ENCODE data around the gene METTL26. TPM values are rescaled to one million over a fixed set of nuclear protein-coding genes. Genes with fewer than 3 reads are reported as not detected.

METTL26 gene
- total RNA-seq, 1 experiment from 2014 or later = 115 TPM

DNA sequence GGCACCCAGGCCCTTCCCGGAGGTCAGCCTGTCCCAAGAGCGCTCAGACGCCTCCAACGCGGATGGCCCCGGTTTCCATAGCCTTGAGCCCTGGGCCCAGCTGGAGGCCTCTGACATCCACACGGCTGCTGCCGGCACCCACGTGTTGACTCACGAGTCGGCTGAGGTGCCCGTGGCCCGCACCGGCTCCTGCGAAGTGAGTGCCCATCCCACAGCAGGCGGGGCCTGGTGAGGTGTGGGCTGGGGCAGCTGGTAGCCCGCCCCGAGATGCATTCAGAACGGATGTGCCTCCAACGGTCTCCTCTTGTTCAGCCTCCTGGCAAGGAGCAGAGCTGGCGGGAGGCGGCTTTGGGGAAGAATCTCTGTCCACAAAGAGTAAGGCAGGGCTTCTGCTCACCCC, 15.7 kb upstream of the METTL26 start:
- ATAC-seq (no peak), DNase-seq (ENCODE audit: low spot score) (no peak)
- ChIA-PET POLR2A (interaction anchor here (0.7 to 1.0 kb wide), 2 partner anchors 14 to 68 kb away, joined by 3 read pairs; no protein-coding TSS in a partner anchor), CTCF (interaction anchor here (1.1 to 6.4 kb wide), 2 partner anchors 8 to 34 kb away, joined by 3 to 54 read pairs; no protein-coding TSS in a partner anchor)
- Mint-ChIP-seq H3K36me3 (no peaks in the 10 kb centered on the region), H3K4me1 (0 out of 2 replicates have a peak, but pooled peaks cover 2% of the 10 kb centered on the region), H3K27ac (no peak overlapping the region), H3K27me3 (ENCODE audit: low read depth) (no peaks in the 10 kb centered on the region), H3K4me3 (no peak overlapping the region; the same call in 1 of the 2 replicates), H3K9me3 (no peaks in the 10 kb centered on the region)
- TF ChIP-seq JUN (CRISPR knock-in tag; IDR thresholded peaks at IDR 0.05) = no peak

DNA sequence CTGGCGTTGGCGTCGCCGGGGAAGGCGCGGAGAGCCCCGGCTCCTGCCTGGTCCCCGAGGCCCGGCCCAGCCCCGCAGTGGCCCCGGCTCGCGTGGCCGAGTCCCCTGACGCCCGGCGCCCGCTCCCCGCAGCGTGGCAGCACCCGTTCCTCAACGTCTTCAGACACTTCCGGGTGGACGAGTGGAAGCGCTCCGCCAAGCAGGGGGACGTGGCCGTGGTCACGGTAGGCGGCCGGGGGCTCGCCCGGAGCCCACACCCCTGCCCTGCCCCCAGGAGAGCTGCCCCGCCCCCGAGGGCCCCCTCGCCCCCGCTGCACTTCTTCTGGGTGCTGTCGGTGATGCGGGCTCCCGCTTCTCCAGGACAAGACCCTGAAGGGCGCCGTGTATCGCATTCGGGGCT, 13.5 kb upstream of the METTL26 start:
- Mint-ChIP-seq H3K4me3 (peak overlapping the region; percentile 64), H3K27me3 (ENCODE audit: low read depth) (no peaks in the 10 kb centered on the region), H3K9me3 (no peaks in the 10 kb centered on the region), H3K4me1 (peaks cover 5% of the 10 kb centered on the region; the same call in 1 of the 2 replicates), H3K27ac (no peak overlapping the region), H3K36me3 (no peaks in the 10 kb centered on the region)
- ChIA-PET POLR2A (interaction anchor here (0.8 kb wide), 2 partner anchors 11 to 12 kb away, joined by 3 read pairs; no protein-coding TSS in a partner anchor), CTCF (interaction anchor here (0.6 to 6.4 kb wide), 17 partner anchors 10 to 258 kb away, joined by 3 to 54 read pairs (median 5); partner anchors contain the start of genes CHTF18, METTL26, RAB40C and RHBDL1)
- ATAC-seq (no peak), DNase-seq (ENCODE audit: low spot score) (no peak)
- TF ChIP-seq ELF4 (CRISPR knock-in tag; IDR thresholded peaks at IDR 0.05; ENCODE audit: low read depth) (no peak), CBFB (CRISPR knock-in tag; IDR thresholded peaks at IDR 0.05; ENCODE audit: low read depth) (no peak), SMAD3 (CRISPR knock-in tag; IDR thresholded peaks at IDR 0.05; ENCODE audit: borderline replicate concordance) (no peak), HMGA2 (CRISPR knock-in tag; IDR thresholded peaks at IDR 0.05) (no peak), ZNF423 (CRISPR knock-in tag; IDR thresholded peaks at IDR 0.05) (no peak), NR3C1 (CRISPR knock-in tag; conservative IDR thresholded peaks at IDR 0.05; ENCODE audit: low read depth) (no peak), GABPB1 (CRISPR knock-in tag; IDR thresholded peaks at IDR 0.05) (no peak), NFYB (CRISPR knock-in tag; conservative IDR thresholded peaks at IDR 0.05; ENCODE audit: low read depth) (no peak), SP1 (CRISPR knock-in tag; conservative IDR thresholded peaks at IDR 0.05) (no peak), ETV6 (CRISPR knock-in tag; IDR thresholded peaks at IDR 0.05) (no peak)
- TF ChIP-seq, protein P1, sequence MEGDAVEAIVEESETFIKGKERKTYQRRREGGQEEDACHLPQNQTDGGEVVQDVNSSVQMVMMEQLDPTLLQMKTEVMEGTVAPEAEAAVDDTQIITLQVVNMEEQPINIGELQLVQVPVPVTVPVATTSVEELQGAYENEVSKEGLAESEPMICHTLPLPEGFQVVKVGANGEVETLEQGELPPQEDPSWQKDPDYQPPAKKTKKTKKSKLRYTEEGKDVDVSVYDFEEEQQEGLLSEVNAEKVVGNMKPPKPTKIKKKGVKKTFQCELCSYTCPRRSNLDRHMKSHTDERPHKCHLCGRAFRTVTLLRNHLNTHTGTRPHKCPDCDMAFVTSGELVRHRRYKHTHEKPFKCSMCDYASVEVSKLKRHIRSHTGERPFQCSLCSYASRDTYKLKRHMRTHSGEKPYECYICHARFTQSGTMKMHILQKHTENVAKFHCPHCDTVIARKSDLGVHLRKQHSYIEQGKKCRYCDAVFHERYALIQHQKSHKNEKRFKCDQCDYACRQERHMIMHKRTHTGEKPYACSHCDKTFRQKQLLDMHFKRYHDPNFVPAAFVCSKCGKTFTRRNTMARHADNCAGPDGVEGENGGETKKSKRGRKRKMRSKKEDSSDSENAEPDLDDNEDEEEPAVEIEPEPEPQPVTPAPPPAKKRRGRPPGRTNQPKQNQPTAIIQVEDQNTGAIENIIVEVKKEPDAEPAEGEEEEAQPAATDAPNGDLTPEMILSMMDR (IDR thresholded peaks at IDR 0.05) = no peak
- TF ChIP-seq, protein P2, sequence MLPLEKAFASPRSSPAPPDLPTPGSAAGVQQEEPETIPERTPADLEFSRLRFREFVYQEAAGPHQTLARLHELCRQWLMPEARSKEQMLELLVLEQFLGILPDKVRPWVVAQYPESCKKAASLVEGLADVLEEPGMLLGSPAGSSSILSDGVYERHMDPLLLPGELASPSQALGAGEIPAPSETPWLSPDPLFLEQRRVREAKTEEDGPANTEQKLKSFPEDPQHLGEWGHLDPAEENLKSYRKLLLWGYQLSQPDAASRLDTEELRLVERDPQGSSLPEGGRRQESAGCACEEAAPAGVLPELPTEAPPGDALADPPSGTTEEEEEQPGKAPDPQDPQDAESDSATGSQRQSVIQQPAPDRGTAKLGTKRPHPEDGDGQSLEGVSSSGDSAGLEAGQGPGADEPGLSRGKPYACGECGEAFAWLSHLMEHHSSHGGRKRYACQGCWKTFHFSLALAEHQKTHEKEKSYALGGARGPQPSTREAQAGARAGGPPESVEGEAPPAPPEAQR (CRISPR knock-in tag; IDR thresholded peaks at IDR 0.05) = no peak
- TF ChIP-seq, protein P3, sequence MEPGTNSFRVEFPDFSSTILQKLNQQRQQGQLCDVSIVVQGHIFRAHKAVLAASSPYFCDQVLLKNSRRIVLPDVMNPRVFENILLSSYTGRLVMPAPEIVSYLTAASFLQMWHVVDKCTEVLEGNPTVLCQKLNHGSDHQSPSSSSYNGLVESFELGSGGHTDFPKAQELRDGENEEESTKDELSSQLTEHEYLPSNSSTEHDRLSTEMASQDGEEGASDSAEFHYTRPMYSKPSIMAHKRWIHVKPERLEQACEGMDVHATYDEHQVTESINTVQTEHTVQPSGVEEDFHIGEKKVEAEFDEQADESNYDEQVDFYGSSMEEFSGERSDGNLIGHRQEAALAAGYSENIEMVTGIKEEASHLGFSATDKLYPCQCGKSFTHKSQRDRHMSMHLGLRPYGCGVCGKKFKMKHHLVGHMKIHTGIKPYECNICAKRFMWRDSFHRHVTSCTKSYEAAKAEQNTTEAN (CRISPR knock-in tag; IDR thresholded peaks at IDR 0.05) = no peak
- TF ChIP-seq, protein P4, sequence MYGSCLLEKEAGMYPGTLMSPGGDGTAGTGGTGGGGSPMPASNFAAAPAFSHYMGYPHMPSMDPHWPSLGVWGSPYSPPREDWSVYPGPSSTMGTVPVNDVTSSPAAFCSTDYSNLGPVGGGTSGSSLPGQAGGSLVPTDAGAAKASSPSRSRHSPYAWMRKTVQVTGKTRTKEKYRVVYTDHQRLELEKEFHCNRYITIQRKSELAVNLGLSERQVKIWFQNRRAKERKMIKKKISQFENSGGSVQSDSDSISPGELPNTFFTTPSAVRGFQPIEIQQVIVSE (CRISPR knock-in tag; IDR thresholded peaks at IDR 0.05; ENCODE audit: borderline replicate concordance) = no peak
- TF ChIP-seq, protein P5, sequence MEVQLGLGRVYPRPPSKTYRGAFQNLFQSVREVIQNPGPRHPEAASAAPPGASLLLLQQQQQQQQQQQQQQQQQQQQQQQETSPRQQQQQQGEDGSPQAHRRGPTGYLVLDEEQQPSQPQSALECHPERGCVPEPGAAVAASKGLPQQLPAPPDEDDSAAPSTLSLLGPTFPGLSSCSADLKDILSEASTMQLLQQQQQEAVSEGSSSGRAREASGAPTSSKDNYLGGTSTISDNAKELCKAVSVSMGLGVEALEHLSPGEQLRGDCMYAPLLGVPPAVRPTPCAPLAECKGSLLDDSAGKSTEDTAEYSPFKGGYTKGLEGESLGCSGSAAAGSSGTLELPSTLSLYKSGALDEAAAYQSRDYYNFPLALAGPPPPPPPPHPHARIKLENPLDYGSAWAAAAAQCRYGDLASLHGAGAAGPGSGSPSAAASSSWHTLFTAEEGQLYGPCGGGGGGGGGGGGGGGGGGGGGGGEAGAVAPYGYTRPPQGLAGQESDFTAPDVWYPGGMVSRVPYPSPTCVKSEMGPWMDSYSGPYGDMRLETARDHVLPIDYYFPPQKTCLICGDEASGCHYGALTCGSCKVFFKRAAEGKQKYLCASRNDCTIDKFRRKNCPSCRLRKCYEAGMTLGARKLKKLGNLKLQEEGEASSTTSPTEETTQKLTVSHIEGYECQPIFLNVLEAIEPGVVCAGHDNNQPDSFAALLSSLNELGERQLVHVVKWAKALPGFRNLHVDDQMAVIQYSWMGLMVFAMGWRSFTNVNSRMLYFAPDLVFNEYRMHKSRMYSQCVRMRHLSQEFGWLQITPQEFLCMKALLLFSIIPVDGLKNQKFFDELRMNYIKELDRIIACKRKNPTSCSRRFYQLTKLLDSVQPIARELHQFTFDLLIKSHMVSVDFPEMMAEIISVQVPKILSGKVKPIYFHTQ (CRISPR knock-in tag; IDR thresholded peaks at IDR 0.05) = no peak
- TF ChIP-seq, protein P6, sequence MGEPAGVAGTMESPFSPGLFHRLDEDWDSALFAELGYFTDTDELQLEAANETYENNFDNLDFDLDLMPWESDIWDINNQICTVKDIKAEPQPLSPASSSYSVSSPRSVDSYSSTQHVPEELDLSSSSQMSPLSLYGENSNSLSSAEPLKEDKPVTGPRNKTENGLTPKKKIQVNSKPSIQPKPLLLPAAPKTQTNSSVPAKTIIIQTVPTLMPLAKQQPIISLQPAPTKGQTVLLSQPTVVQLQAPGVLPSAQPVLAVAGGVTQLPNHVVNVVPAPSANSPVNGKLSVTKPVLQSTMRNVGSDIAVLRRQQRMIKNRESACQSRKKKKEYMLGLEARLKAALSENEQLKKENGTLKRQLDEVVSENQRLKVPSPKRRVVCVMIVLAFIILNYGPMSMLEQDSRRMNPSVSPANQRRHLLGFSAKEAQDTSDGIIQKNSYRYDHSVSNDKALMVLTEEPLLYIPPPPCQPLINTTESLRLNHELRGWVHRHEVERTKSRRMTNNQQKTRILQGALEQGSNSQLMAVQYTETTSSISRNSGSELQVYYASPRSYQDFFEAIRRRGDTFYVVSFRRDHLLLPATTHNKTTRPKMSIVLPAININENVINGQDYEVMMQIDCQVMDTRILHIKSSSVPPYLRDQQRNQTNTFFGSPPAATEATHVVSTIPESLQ (CRISPR knock-in tag; IDR thresholded peaks at IDR 0.05) = no peak
- TF ChIP-seq, protein P7, sequence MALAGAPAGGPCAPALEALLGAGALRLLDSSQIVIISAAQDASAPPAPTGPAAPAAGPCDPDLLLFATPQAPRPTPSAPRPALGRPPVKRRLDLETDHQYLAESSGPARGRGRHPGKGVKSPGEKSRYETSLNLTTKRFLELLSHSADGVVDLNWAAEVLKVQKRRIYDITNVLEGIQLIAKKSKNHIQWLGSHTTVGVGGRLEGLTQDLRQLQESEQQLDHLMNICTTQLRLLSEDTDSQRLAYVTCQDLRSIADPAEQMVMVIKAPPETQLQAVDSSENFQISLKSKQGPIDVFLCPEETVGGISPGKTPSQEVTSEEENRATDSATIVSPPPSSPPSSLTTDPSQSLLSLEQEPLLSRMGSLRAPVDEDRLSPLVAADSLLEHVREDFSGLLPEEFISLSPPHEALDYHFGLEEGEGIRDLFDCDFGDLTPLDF (CRISPR knock-in tag; IDR thresholded peaks at IDR 0.05) = no peak
- TF ChIP-seq, protein P8, sequence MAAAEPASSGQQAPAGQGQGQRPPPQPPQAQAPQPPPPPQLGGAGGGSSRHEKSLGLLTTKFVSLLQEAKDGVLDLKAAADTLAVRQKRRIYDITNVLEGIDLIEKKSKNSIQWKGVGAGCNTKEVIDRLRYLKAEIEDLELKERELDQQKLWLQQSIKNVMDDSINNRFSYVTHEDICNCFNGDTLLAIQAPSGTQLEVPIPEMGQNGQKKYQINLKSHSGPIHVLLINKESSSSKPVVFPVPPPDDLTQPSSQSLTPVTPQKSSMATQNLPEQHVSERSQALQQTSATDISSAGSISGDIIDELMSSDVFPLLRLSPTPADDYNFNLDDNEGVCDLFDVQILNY (CRISPR knock-in tag; IDR thresholded peaks at IDR 0.05) = no peak

All from WTC11 (cell line).